ENCODE measurements around the gene CXorf51A.
"Not testable (repeated sequence)": the region's sequence is repeated elsewhere in the genome, so short reads cannot be mapped to it uniquely, and the experiment has no call there.

The CXorf51A gene

DNA sequence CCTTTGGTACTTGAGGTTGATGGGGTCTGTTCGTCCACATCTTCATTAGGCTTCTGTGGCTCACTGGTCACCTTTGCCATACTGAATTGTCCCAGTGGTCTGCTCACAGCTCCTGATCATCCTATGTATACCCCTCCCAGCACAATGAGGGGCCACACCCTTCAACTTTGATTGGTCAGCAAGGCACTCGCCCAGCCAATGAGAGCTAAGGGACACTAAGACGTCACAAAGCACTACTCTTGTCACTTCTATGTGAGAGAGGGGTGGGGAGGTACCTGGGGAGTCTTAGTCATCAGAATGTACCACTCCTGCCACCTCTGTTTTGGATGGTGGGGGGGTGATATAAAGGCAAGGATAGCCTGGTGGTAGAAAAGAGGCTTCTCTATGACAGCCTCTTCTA, at the start of gene CXorf51A:
Gene CXorf51A (minus strand): TSS at position 101 of the 400 bp plus-strand sequence. CDS start 21 bp downstream, at position 80.
- H3K27ac Mint-ChIP-seq; H3K4me1 Mint-ChIP-seq (ENCODE audit: low read depth); H3K36me3 Mint-ChIP-seq (ENCODE audit: low read depth); intact Hi-C loops (cut with micrococcal nuclease); H3K4me3 Mint-ChIP-seq; H3K9me3 Mint-ChIP-seq; H3K27me3 Mint-ChIP-seq: not testable (repeated sequence)

DNA sequence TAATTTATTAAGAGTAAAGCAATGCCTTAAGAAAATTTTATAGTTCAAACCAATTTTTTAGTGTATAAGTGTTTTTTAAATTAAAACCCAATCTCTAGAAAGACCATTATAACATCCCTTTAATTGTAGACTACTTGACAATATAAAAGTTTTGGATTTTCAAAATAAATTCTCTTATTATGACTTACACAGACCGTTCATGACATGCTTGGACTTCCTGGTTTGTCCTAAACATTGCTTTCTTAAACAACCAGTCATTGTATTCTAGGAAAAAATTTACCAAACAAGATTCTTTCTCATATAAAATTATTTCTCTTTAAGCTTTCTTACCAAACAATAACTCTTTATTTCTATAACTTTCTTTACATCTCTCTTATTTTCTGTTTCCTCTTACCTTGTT, 49.0 kb upstream of the CXorf51A start:
- peaks cover 9% of the 10 kb centered on the region for H3K9me3 Mint-ChIP-seq
- H3K4me3 Mint-ChIP-seq = no peak overlapping the region
- no peaks in the 10 kb centered on the region for H3K4me1 Mint-ChIP-seq (ENCODE audit: low read depth)
- intact Hi-C loops (cut with micrococcal nuclease) = no loop called here
- no peak overlapping the region for H3K27ac Mint-ChIP-seq
- no peaks in the 10 kb centered on the region for H3K27me3 Mint-ChIP-seq
- no peaks in the 10 kb centered on the region for H3K36me3 Mint-ChIP-seq (ENCODE audit: low read depth)

DNA sequence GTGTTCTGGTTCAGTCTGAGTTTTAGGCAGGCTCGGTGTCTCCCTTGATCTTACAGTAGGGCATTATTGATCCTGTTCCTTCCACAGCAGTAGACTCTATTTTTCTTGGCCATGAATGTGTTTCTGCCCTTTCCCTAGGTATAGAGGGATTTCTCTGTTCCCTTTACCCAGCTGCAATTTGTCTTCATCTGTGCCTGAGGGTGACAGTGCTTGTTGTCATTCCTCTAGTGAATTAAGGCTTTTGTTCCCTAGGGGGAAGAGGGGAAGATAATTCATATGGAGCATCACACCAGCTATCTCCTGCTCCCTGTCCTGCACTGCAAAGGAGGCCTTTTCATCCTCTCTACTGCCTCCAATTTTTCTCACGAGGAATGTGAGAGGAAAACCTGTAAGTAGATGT, 39.7 kb upstream of the CXorf51A start:
- intact Hi-C loops (cut with micrococcal nuclease) = no loop called here
- Mint-ChIP-seq H3K36me3 (ENCODE audit: low read depth) (no peaks in the 10 kb centered on the region), H3K27me3 (no peaks in the 10 kb centered on the region), H3K9me3 (peaks cover 11% of the 10 kb centered on the region), H3K27ac (no peak overlapping the region), H3K4me3 (no peak overlapping the region), H3K4me1 (ENCODE audit: low read depth) (no peaks in the 10 kb centered on the region)

DNA sequence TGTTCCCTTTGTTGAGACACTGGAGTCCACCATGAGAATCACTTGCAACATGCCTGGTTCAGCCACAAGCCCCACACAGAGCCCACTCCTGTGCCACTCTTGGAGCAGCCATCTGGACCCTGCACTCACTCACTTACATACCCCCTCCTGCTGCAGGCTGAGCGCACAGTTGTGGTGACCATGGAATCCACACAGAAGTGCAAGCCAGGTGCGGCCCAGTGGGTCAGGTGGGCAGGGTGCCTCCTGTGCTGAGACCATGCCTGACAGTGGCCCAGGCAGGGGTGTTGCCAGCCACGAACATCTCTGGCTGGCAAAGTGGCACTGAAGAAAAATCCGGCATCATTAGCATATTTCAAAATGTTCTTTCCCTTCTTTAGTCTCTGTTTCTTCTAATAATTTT, 17.4 kb upstream of the CXorf51A start:
- no peak overlapping the region for H3K4me3 Mint-ChIP-seq
- H3K4me1 Mint-ChIP-seq (ENCODE audit: low read depth) = no peaks in the 10 kb centered on the region
- intact Hi-C loops (cut with micrococcal nuclease) = no loop called here
- no peaks in the 10 kb centered on the region for H3K27me3 Mint-ChIP-seq
- H3K9me3 Mint-ChIP-seq = peaks cover 10% of the 10 kb centered on the region
- no peak overlapping the region for H3K27ac Mint-ChIP-seq
- no peaks in the 10 kb centered on the region for H3K36me3 Mint-ChIP-seq (ENCODE audit: low read depth)

DNA sequence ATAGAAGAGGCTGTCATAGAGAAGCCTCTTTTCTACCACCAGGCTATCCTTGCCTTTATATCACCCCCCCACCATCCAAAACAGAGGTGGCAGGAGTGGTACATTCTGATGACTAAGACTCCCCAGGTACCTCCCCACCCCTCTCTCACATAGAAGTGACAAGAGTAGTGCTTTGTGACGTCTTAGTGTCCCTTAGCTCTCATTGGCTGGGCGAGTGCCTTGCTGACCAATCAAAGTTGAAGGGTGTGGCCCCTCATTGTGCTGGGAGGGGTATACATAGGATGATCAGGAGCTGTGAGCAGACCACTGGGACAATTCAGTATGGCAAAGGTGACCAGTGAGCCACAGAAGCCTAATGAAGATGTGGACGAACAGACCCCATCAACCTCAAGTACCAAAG, 5.1 kb downstream of the CXorf51A start, which contains the start of gene CXorf51B:
Gene CXorf51B (plus strand): TSS at position 301 of the 400 bp plus-strand sequence. CDS start 21 bp downstream, at position 322.
- H3K4me1 Mint-ChIP-seq (ENCODE audit: low read depth); H3K36me3 Mint-ChIP-seq (ENCODE audit: low read depth); H3K4me3 Mint-ChIP-seq; H3K27ac Mint-ChIP-seq; H3K27me3 Mint-ChIP-seq; H3K9me3 Mint-ChIP-seq; intact Hi-C loops (cut with micrococcal nuclease): not testable (repeated sequence)

Measured in dendritic cell treated with granulocyte-macrophage colony-stimulating factor and Interleukin-4, amounts not matched to agents 40 ng/mL and 50 ng/mL, for 4 days (primary cell).